H1 (cell line): Measurements from ENCODE around the gene CEP128. TPM values are rescaled to one million over a fixed set of nuclear protein-coding genes. Genes with fewer than 3 reads are reported as not detected.

ENCODE experiments used
- CTCF ChIA-PET: fragments of 300-600 bp; sonication (Branson Sonifier 250); formaldehyde crosslinking; loops from one replicate; lab custom pipeline; 2021; ENCODE audit not compliant: partially characterized antibody; lab: Charles Lee
- POLR2A ChIA-PET: fragments of 300-600 bp; sonication (Branson Sonifier 250); formaldehyde crosslinking; loops from one replicate; lab custom pipeline; 2021; ENCODE audit warnings: inconsistent platforms; ENCODE audit not compliant: partially characterized antibody; lab: Charles Lee
- DNase-seq, 2 experiments: peaks; one replicate each; pipeline versions ENCODE4 v3.0.0 to v3.0.0-alpha.2; 2010 to 2022; ENCODE audit warnings: low spot score in 2 of 2, low read depth in 1 of 2, mixed read lengths in 1 of 2
- FAIRE-seq: peaks from 2 replicates; lab custom pipeline; 2011; peaks lifted over from hg19 to GRCh38; lab: Jason Lieb, UNC
- H2AFZ ChIP-seq: 2 replicates; pipeline ENCODE4 v1.8.1; 2012; ENCODE audit warnings: low read length, inconsistent platforms
- H2AK5ac ChIP-seq: 2 replicates; pipeline ENCODE4 v1.6.1; 2013; ENCODE audit warnings: low read depth, low read length
- H2BK120ac ChIP-seq: replicated peaks from 2 replicates; pipeline ENCODE3; 2013; ENCODE audit warnings: low read depth, low read length, inconsistent platforms
- H2BK12ac ChIP-seq: 2 replicates; pipeline ENCODE4 v1.6.1; 2013; ENCODE audit warnings: low read depth, low read length
- H2BK15ac ChIP-seq: 2 replicates; pipeline ENCODE4 v1.6.1; 2013; ENCODE audit warnings: low read length
- H2BK20ac ChIP-seq: 2 replicates; pipeline ENCODE4 v1.6.1; 2013; ENCODE audit warnings: low read length
- H2BK5ac ChIP-seq: 2 replicates; pipeline ENCODE4 v1.6.1; 2013; ENCODE audit warnings: low read depth, low read length
- H3K14ac ChIP-seq: 2 replicates; pipeline ENCODE4 v1.6.1; 2013; ENCODE audit warnings: inconsistent platforms; ENCODE audit not compliant: insufficient read length
- H3K18ac ChIP-seq: 2 replicates; pipeline ENCODE4 v1.6.1; 2013; ENCODE audit warnings: low read length; ENCODE audit errors: extremely low read depth
- H3K23ac ChIP-seq: 2 replicates; pipeline ENCODE4 v1.6.1; 2013; ENCODE audit warnings: inconsistent platforms; ENCODE audit not compliant: insufficient read length
- H3K23me2 ChIP-seq: 2 replicates; pipeline ENCODE4 v1.6.1; 2013; ENCODE audit warnings: low read depth, low read length
- H3K27ac ChIP-seq: 2 replicates; pipeline ENCODE4 v1.6.1; 2011; ENCODE audit warnings: low read depth, low read length, inconsistent platforms
- H3K27me3 ChIP-seq, 4 experiments: replicated peaks in 1 of 4; 1 replicate in 1 of 4; 2 replicates in 3 of 4; pipeline versions ENCODE4 v1.6.1 to v1.8.1; 2011 to 2013; ENCODE audit warnings: low read length in 3 of 4, mild to moderate bottlenecking in 3 of 4, inconsistent platforms in 2 of 4, mixed read lengths in 2 of 4, moderate library complexity in 1 of 4; ENCODE audit not compliant: control insufficient read depth in 3 of 4, insufficient read depth in 3 of 4; ENCODE audit errors: extremely low read depth in 1 of 4
- H3K36me3 ChIP-seq, 4 experiments: 2 replicates each; pipeline versions ENCODE4 v1.6.1 to v1.8.1; 2011 to 2013; ENCODE audit warnings: mild to moderate bottlenecking in 4 of 4, low read length in 3 of 4, moderate library complexity in 2 of 4, control low read depth in 1 of 4, inconsistent platforms in 1 of 4; ENCODE audit not compliant: insufficient read depth in 4 of 4, control insufficient read depth in 2 of 4
- H3K4ac ChIP-seq: replicated peaks from 2 replicates; pipeline ENCODE3; 2013; ENCODE audit warnings: low read length, low read depth, mixed read lengths, inconsistent platforms; ENCODE audit not compliant: insufficient read length
- H3K4me1 ChIP-seq, 4 experiments: replicated peaks in 1 of 4; 1 replicate in 1 of 4; 2 replicates in 3 of 4; pipeline versions ENCODE4 v1.6.1 to v1.8.1; 2011 to 2013; ENCODE audit warnings: low read length in 3 of 4, inconsistent platforms in 2 of 4, mixed read lengths in 1 of 4; ENCODE audit not compliant: insufficient read depth in 4 of 4, control insufficient read depth in 3 of 4
- H3K4me2 ChIP-seq, 2 experiments: 2 replicates each; pipeline versions ENCODE4 v1.6.1 to v1.8.1; 2011 to 2013; ENCODE audit warnings: low read depth in 2 of 2, low read length in 2 of 2, control low read depth in 1 of 2, inconsistent platforms in 1 of 2, mild to moderate bottlenecking in 1 of 2; ENCODE audit not compliant: insufficient read depth in 1 of 2
- H3K4me3 ChIP-seq, 4 experiments: fragments of 200-600, 300-600 bp in 1 of 4; sonication (generic), shearing (Covaris generic), sonication (Bioruptor Twin) in 1 of 4; 2 replicates each; pipeline versions ENCODE4 v1.5.1 to v1.8.1; 2011 to 2016; ENCODE audit warnings: low read length in 4 of 4, low read depth in 3 of 4, control low read depth in 2 of 4, inconsistent platforms in 2 of 4, mild to moderate bottlenecking in 2 of 4, mixed read lengths in 1 of 4, moderate library complexity in 1 of 4; ENCODE audit not compliant: insufficient read depth in 2 of 4; ENCODE audit errors: extremely low read depth in 1 of 4
- H3K56ac ChIP-seq: replicated peaks from 2 replicates; pipeline ENCODE3; 2013; ENCODE audit warnings: low read depth, mild to moderate bottlenecking, mixed read lengths, low read length, inconsistent platforms; ENCODE audit not compliant: insufficient read length
- H3K79me1 ChIP-seq: 2 replicates; pipeline ENCODE4 v1.6.1; 2013; ENCODE audit warnings: low read depth, low read length, control low read depth
- H3K79me2 ChIP-seq, 2 experiments: 2 replicates each; pipeline versions ENCODE4 v1.6.1 to v1.8.1; 2012 to 2013; ENCODE audit warnings: low read length in 2 of 2, mild to moderate bottlenecking in 2 of 2, inconsistent platforms in 1 of 2; ENCODE audit not compliant: insufficient read depth in 2 of 2, control insufficient read depth in 1 of 2
- H3K9ac ChIP-seq, 4 experiments: replicated peaks in 1 of 4; 1 replicate in 1 of 4; 2 replicates in 3 of 4; pipeline versions ENCODE4 v1.6.1 to v1.8.1; 2011 to 2013; ENCODE audit warnings: low read depth in 3 of 4, low read length in 3 of 4, control low read depth in 2 of 4, mild to moderate bottlenecking in 2 of 4, moderate library complexity in 2 of 4, inconsistent platforms in 1 of 4; ENCODE audit errors: extremely low read depth in 1 of 4
- H3K9me3 ChIP-seq, 2 experiments: 2 replicates each; pipeline versions ENCODE4 v1.6.1 to v1.8.1; 2012 to 2013; ENCODE audit warnings: mild to moderate bottlenecking in 2 of 2, moderate library complexity in 2 of 2, control low read depth in 1 of 2, inconsistent platforms in 1 of 2, low read depth in 1 of 2, low read length in 1 of 2, mixed read lengths in 1 of 2; ENCODE audit not compliant: insufficient read depth in 2 of 2
- H4K20me1 ChIP-seq, 2 experiments: replicated peaks in 1 of 2; 2 replicates each; pipeline versions ENCODE3 to v1.8.1; 2011 to 2013; ENCODE audit warnings: inconsistent platforms in 2 of 2, low read length in 2 of 2, mild to moderate bottlenecking in 1 of 2; ENCODE audit not compliant: insufficient read depth in 2 of 2, control insufficient read depth in 1 of 2
- H4K5ac ChIP-seq: 2 replicates; pipeline ENCODE4 v1.6.1; 2013; ENCODE audit warnings: low read length, low read depth, mixed read lengths, inconsistent platforms; ENCODE audit not compliant: insufficient read length
- H4K8ac ChIP-seq: 2 replicates; pipeline ENCODE4 v1.8.0; 2013; ENCODE audit warnings: mild to moderate bottlenecking, moderate library complexity, low read length, inconsistent platforms; ENCODE audit not compliant: insufficient read depth; ENCODE audit errors: extremely low read depth
- H4K91ac ChIP-seq: replicated peaks from 2 replicates; pipeline ENCODE3; 2013; ENCODE audit warnings: low read length, mixed read lengths, inconsistent platforms; ENCODE audit not compliant: insufficient read length
- ATF2 ChIP-seq: IDR thresholded peaks from 2 replicates; pipeline ENCODE4 v1.6.1; 2012; ENCODE audit warnings: low read length, inconsistent platforms
- BACH1 ChIP-seq: IDR thresholded peaks from 2 replicates; pipeline ENCODE4 v1.6.1; 2012; ENCODE audit warnings: low read length, improper control_type of control experiment
- CBX5 ChIP-seq: fragments of 300-800, 300-1000 bp; sonication (generic); IDR thresholded peaks from 2 replicates; pipeline ENCODE4 v1.7.1; 2016; ENCODE audit warnings: antibody characterized with exemption, low read length, low read depth
- CHD2 ChIP-seq: IDR thresholded peaks from 2 replicates; pipeline ENCODE4 v1.6.1; 2012; ENCODE audit warnings: low read length, improper control_type of control experiment
- EZH2 ChIP-seq: fragments of 200-600 bp; sonication (generic); IDR thresholded peaks from 2 replicates; pipeline ENCODE4 v1.7.1; 2012; ENCODE audit warnings: low read depth, mild to moderate bottlenecking, moderate library complexity, low read length, inconsistent platforms; ENCODE audit not compliant: severe bottlenecking
- RBBP5 ChIP-seq: IDR thresholded peaks from 2 replicates; pipeline ENCODE4 v1.7.1; 2012; ENCODE audit warnings: low read depth, mild to moderate bottlenecking, inconsistent platforms, low read length, moderate library complexity, borderline replicate concordance
- SIRT6 ChIP-seq: IDR thresholded peaks from one replicate; pipeline ENCODE4 v1.7.1; 2012; ENCODE audit warnings: low read length, inconsistent platforms
- SP4 ChIP-seq: IDR thresholded peaks from 2 replicates; pipeline ENCODE4 v1.6.1; 2012; ENCODE audit warnings: low read length, inconsistent platforms
- TCF12 ChIP-seq: IDR thresholded peaks from 2 replicates; pipeline ENCODE4 v1.6.1; 2011; ENCODE audit warnings: low read depth, mild to moderate bottlenecking, low read length
- WGBS, 2 experiments: shearing (Covaris generic) in 1 of 2; methylation state at CpG; one replicate each; pipeline versions ENCODE4 v1.1.6 to v1.1.7; 2013 to 2015; ENCODE audit warnings: low lambda C conversion rate in 2 of 2, mixed read lengths in 2 of 2, inconsistent platforms in 1 of 2, low coverage in 1 of 2, missing lambda C conversion rate in 1 of 2; ENCODE audit not compliant: insufficient replicate concordance in 2 of 2, insufficient coverage in 1 of 2, insufficient read length in 1 of 2; ENCODE audit errors: extremely low coverage in 1 of 2, missing lambda C conversion rate in 1 of 2; 5-methylcytosine and 5-hydroxymethylcytosine counted together
- polyA plus RNA-seq, 7 experiments: library from polyadenylated mRNA; depleted of rRNA in 3 of 7; stranded (reverse) in 5 of 7; unstranded in 2 of 7; fragments of >200 nt in 5 of 7; fragments of 200-250 nt in 2 of 7; gene quantifications; 1 replicate in 5 of 7; 2 replicates in 1 of 7; 4 replicates in 1 of 7; pipeline versions ENCODE4 v1.2.1 to v1.2.3, GENCODE V29; 2011 to 2013; ENCODE audit warnings: missing spikeins in 2 of 7, mixed read lengths in 2 of 7
- total RNA-seq: library from RNA; stranded (reverse); fragmentation: NEBNext Ultra II Directional; extraction: Animal tissue kit (Norgen Biotek cat#: 25700); gene quantifications from 2 replicates; pipeline ENCODE4 v1.2.1, GENCODE V29; 2021

CEP128 gene
- total and polyA plus RNA-seq, 2 of the 8 experiments (the other 6 are each of a cell fraction or from before 2014, with no cell fraction given): 1.9 to 17.0 TPM

- TF ChIP-seq TCF12 (no peak), EZH2 (no peak), ATF2 (no peak), BACH1 (no peak), RBBP5 (no peak), SP4 (no peak), CHD2 (no peak), SIRT6 (no peak), CBX5 (no peak)
- ChIA-PET CTCF (interaction anchor here (1.5 kb wide), 1 partner anchor 9 kb away, joined by 4 read pairs; no protein-coding TSS in a partner anchor), POLR2A (no interaction called here)
- Histone ChIP-seq H3K18ac (no peak overlapping the region), H3K23ac (no peak overlapping the region), H4K91ac (no peak overlapping the region), H4K20me1 (no peaks in the 10 kb centered on the region), H3K56ac (no peak overlapping the region), H3K79me1 (no peaks in the 10 kb centered on the region), H3K79me2 (no peaks in the 10 kb centered on the region), H3K27ac (no peak overlapping the region), H2AK5ac (no peak overlapping the region), H2BK5ac (no peak overlapping the region), H3K4ac (no peak overlapping the region), H3K23me2 (no peaks in the 10 kb centered on the region; the same call in 1 of the 2 replicates), H3K4me2 (no peak overlapping the region), H3K4me3 (no peak overlapping the region), H2AFZ (no peak overlapping the region), H2BK15ac (no peak overlapping the region), H3K14ac (no peak overlapping the region), H4K8ac (no peak overlapping the region), H3K27me3 (no peaks in the 10 kb centered on the region), H2BK120ac (no peak overlapping the region), H4K5ac (no peak overlapping the region), H3K36me3 (no peaks in the 10 kb centered on the region), H3K9ac (no peak overlapping the region), H3K9me3 (no peaks in the 10 kb centered on the region), H2BK20ac (no peak overlapping the region), H3K4me1 (peaks cover 0 to 4% (median 0%) of the 10 kb centered on the region in 4 experiments; a peak in 1 of 7 replicates), H2BK12ac (no peak overlapping the region)
- FAIRE-seq (no peak), DNase-seq (no peak)
- WGBS, 2 experiments: 91% methylated on average over 4 of the region's 4 CpGs; no CpG with 5 or more reads in 1 of the 2 experiments
Observed at GRCh38 chr14:80577599-80577998, 363.9 kb downstream of the CEP128 start.
